ENCODE results near the gene CCDC60.

Gene CCDC60

DNA sequence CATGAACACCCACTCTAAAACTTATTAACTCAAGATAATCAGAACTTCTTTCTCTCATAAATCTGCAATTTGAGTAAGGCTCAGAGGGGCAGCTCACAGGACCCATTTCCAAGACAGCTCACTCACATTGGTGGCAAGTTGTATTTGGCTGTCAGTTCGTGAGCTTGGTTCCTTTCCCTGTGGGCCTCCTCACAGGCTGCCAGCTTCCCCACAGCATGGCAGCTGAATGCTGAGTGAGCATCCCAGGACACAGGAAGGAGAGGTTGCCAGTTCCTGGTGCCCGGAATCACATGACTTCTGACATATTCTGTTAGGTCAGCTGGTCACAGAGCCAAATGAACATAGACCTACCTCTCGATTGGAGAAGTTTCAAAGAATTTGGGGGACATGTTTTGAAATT is 142.4 kb downstream of the CCDC60 start:
- no peaks in the 10 kb centered on the region for H3K36me3 Mint-ChIP-seq
- no peak overlapping the region for H3K27ac Mint-ChIP-seq
- DNase-seq (ENCODE audit: low spot score in 2 of 2) (no peak), ATAC-seq (no peak)
- peaks cover 4% of the 10 kb centered on the region for H3K9me3 Mint-ChIP-seq
- no peaks in the 10 kb centered on the region for H3K4me1 Mint-ChIP-seq
- H3K4me3 Mint-ChIP-seq, result no peak overlapping the region

DNA sequence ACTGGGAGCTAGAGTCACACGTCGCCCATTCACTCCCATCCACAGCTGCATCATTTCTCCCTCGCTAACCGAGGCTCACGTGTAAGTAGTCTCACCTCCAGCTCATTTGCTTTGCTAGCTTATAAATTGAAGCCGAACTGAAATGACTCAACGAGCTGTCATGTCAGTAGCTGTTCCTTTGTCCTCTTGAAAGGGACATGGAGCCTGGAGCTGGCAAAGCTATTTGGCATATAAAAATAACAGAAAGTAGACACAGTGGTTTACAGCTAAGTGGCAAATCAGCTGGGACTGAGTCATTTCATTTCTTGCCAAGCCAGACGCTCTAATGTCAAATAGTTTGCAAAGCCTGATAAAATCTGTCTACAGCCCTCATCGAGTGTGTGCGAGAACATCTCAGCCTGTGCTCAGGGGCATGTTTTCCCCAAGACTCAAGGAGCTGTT is 144.6 kb downstream of the CCDC60 start:
- Mint-ChIP-seq H3K4me1 (no peaks in the 10 kb centered on the region), H3K27ac (no peak overlapping the region), H3K9me3 (peaks cover 4% of the 10 kb centered on the region), H3K4me3 (no peak overlapping the region), H3K36me3 (no peaks in the 10 kb centered on the region)
- DNase-seq (ENCODE audit: low spot score in 2 of 2) (no peak), ATAC-seq (no peak)

DNA sequence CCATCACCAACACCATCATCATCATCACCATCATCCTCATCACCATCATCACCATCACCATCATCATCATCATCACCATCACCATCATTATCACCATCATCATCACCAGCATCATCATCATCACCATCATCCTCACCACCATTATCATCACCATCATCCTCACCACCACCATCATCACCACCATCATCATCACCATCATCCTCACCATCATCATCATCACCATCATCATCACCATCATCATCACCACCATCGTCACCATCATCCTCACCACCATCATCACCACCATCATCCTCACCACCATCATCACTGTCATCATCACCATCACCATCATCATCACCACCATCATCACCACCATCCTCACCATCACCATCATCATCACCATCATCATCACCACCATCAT is 146.0 kb downstream of the CCDC60 start:
- peaks cover 4% of the 10 kb centered on the region for H3K9me3 Mint-ChIP-seq
- no peak for ATAC-seq
- no peaks in the 10 kb centered on the region for H3K36me3 Mint-ChIP-seq
- H3K27ac Mint-ChIP-seq, result no peak overlapping the region
- DNase-seq (ENCODE audit: low spot score in 2 of 2), result no peak
- no peak overlapping the region for H3K4me3 Mint-ChIP-seq
- no peaks in the 10 kb centered on the region for H3K4me1 Mint-ChIP-seq

DNA sequence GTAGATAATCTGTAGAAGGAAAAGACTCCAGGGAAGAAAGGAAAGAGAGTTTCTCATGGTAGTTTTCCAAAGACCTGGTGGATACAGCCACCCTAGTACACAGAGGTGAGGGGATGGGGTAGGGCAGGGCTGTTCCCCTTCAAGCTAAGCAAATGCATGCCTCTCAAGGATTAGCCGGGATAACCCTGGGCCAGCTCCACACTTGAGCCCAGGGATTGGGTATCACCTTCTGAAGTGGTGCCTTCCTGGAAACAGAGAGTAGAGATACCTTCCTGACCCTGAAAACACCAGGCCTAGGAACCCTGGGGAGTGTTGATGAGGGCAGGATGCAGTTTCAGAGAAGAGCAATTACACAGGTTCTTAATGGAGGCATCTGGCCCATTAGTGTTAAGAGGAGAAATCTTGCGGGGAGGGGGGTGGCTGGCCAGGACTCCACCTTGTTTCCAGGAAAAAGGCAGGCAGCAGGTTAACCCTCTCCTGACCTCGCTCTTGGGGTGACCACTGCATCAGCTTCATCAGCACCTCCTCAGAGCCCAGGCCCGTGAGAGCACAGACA is 152.1 kb downstream of the CCDC60 start:
- H3K4me1 Mint-ChIP-seq, result no peaks in the 10 kb centered on the region
- no peak overlapping the region for H3K27ac Mint-ChIP-seq
- DNase-seq (ENCODE audit: low spot score in 2 of 2) (no peak), ATAC-seq (no peak)
- no peaks in the 10 kb centered on the region for H3K36me3 Mint-ChIP-seq
- no peaks in the 10 kb centered on the region for H3K9me3 Mint-ChIP-seq
- H3K4me3 Mint-ChIP-seq, result no peak overlapping the region

DNA sequence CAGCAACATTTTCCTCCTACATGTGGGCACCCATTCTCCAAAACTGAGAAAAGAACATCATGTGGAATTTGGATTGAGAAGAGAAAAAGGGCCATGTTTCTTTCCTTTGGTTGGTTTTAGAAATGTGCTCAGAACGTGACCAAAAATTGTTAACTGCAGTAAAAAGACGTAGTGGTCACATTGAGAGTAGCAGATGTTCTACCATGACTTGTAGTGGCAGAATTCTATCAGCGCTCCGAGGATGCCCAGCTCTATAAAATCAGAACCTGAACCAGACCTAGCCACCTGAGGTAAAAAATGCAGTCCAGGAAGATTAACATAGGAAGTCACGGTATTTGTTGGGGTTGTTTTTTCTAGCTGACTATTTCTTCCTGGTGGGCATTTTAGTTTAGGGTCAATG is 157.3 kb downstream of the CCDC60 start:
- ATAC-seq, result no peak
- Mint-ChIP-seq H3K27ac (no peak overlapping the region), H3K4me1 (no peaks in the 10 kb centered on the region), H3K4me3 (no peak overlapping the region), H3K36me3 (no peaks in the 10 kb centered on the region), H3K9me3 (no peaks in the 10 kb centered on the region)
- DNase-seq (ENCODE audit: low spot score in 2 of 2), result no peak

DNA sequence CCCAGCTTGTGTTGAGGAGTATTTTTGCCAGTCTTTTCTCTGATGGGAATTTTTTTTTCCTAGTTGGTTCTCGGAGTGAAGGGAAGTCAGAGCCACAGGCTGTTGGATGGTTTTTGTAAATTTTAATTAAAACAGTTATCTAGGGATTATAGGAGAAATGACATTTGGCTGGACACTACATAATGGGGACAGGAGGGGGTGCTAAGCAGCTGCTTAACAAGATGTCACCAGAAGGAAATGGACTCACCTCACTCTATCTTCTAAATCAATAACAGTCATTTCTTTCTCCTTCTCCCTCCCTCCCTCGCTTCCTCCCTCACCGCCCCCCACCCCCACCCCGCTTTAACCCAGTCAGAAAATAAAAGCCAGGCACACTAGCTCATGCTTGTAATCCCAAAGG is 165.7 kb downstream of the CCDC60 start:
- no peak for DNase-seq (ENCODE audit: low spot score in 2 of 2)
- ATAC-seq, result no peak
- Mint-ChIP-seq H3K9me3 (no peaks in the 10 kb centered on the region), H3K4me1 (no peaks in the 10 kb centered on the region), H3K27ac (no peak overlapping the region), H3K36me3 (no peaks in the 10 kb centered on the region), H3K4me3 (no peak overlapping the region)

DNA sequence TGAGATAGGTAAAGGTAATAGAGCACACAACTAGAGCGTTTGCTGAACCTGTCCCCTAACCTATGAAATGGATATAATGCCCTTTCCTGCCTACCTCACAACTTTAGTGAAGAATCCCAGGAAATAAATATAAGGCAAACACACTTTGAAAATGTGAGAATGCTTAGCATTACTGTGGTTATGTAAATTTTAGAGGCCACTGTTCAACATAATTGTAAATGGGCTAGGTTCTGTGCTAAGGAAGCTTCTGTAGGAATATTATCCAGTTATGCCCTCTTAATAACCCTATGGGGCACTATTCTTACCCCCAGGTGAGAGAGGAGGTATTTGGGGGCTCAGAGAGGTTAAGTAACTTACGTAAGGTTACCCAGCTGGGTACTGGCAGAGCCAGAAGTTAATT is 166.5 kb downstream of the CCDC60 start:
- ATAC-seq (no peak), DNase-seq (ENCODE audit: low spot score in 2 of 2) (no peak)
- Mint-ChIP-seq H3K9me3 (no peaks in the 10 kb centered on the region), H3K27ac (no peak overlapping the region), H3K4me1 (no peaks in the 10 kb centered on the region), H3K4me3 (no peak overlapping the region), H3K36me3 (no peaks in the 10 kb centered on the region)

DNA sequence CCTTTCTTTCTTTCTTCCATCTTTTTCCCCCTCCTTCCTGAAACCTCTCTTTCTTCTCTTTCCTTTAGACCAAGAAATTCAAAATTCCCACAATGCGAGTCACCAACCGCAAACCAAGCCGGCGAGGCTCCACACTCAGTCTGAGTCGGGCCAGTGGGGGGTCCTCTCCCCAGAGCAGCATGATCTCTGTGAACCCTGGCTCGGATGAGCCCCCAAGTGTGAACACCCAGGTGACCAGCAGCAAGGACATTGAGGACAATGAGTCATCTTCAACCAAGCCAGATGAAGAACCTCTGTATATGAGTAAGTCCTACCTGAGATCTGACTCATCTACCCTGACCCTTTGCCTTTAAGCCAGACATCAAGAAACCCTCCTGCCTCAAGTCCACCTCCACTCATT is 170.5 kb downstream of the CCDC60 start:
- Mint-ChIP-seq H3K4me3 (no peak overlapping the region), H3K27ac (no peak overlapping the region), H3K36me3 (no peaks in the 10 kb centered on the region), H3K4me1 (no peaks in the 10 kb centered on the region), H3K9me3 (no peaks in the 10 kb centered on the region)
- DNase-seq (ENCODE audit: low spot score in 2 of 2) (no peak), ATAC-seq (no peak)

DNA sequence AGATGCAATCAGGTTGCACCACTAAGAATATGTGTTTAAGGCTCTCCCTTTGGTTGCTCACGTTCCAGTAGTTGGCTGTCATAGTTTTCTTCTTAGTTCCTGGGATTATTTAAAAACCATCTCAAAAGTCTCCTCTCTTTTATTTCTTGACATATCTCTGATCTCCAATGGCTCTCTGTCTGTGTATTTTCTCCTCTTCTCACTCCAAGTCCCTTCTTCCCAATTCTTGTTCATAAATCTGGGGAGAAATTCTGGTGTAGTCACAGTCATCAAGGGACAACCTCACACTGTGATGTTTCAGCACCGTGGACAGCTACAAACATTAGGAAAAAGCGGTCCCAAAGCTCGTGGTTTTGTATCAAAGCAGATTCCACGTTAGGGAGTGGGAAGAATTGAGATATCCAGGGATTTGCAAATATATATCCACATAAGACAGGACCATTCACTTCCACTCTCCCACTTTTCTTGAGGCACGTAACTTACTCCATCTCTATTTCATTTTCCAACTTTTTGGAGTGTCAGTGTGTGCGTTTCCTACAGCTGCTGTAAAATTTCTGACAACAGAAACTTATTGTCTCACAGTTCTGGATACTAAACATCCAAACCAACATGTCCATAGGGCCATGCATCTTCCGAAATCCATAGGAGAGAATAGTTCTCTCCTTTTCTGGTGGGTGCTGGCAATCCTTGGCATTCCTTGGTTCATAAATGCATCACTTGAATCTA is 178.4 kb downstream of the CCDC60 start:
- no peak for DNase-seq (ENCODE audit: low spot score in 2 of 2)
- Mint-ChIP-seq H3K4me1 (no peaks in the 10 kb centered on the region), H3K4me3 (no peak overlapping the region), H3K9me3 (no peaks in the 10 kb centered on the region), H3K27ac (no peak overlapping the region), H3K36me3 (no peaks in the 10 kb centered on the region)
- no peak for ATAC-seq

DNA sequence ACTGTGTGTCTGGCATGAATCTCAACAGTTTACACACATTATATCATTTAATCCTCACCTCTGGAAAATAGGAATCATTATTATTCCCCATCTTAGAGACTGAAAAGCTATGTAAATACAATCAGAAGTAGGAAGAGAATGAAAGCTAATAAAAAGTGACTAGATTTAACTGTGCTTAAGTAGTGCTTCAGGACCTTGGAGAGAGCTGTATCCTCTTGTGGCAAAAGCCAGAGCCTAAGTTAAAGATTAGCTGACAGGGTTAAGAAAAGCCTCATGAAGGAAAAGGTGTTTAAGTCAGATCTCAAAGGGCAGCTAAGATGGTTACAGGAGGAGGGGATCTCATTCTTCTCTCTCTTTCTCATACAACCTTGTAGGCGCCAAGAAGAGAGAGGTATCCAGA is 193.7 kb downstream of the CCDC60 start:
- H3K9me3 Mint-ChIP-seq, result no peaks in the 10 kb centered on the region

DNA sequence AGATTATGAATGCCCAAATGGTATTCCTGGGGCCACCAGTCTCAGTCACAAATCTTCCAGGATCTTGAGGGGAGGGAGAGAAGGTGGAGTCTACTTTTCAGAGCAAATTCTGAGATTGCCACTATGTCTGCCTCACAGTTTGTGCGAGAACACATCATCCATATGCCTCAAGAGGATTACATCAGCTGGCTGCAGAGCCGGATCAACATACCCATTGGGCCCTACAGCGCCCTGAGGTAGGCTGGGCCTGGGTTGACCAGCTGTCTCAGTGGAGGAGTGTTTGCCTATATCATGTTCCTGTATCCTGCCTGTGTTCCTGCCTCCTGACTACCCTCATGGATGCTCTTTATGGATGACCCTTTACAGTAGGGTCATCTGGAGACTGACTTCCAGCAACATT is 205.9 kb downstream of the CCDC60 start:
- H3K27ac Mint-ChIP-seq, result no peak overlapping the region
- no peak for ATAC-seq
- H3K9me3 Mint-ChIP-seq, result no peaks in the 10 kb centered on the region
- DNase-seq (ENCODE audit: low spot score in 2 of 2), result no peak
- H3K4me1 Mint-ChIP-seq, result no peaks in the 10 kb centered on the region
- no peaks in the 10 kb centered on the region for H3K36me3 Mint-ChIP-seq
- H3K4me3 Mint-ChIP-seq, result no peak overlapping the region

More for the DNA sequence above, 193.7 kb downstream of the CCDC60 start:
- H3K4me3 Mint-ChIP-seq, result no peak overlapping the region
- H3K27ac Mint-ChIP-seq, result no peak overlapping the region
- no peaks in the 10 kb centered on the region for H3K36me3 Mint-ChIP-seq
- no peaks in the 10 kb centered on the region for H3K4me1 Mint-ChIP-seq
- no peak for ATAC-seq
- DNase-seq (ENCODE audit: low spot score in 2 of 2), result no peak

DNA sequence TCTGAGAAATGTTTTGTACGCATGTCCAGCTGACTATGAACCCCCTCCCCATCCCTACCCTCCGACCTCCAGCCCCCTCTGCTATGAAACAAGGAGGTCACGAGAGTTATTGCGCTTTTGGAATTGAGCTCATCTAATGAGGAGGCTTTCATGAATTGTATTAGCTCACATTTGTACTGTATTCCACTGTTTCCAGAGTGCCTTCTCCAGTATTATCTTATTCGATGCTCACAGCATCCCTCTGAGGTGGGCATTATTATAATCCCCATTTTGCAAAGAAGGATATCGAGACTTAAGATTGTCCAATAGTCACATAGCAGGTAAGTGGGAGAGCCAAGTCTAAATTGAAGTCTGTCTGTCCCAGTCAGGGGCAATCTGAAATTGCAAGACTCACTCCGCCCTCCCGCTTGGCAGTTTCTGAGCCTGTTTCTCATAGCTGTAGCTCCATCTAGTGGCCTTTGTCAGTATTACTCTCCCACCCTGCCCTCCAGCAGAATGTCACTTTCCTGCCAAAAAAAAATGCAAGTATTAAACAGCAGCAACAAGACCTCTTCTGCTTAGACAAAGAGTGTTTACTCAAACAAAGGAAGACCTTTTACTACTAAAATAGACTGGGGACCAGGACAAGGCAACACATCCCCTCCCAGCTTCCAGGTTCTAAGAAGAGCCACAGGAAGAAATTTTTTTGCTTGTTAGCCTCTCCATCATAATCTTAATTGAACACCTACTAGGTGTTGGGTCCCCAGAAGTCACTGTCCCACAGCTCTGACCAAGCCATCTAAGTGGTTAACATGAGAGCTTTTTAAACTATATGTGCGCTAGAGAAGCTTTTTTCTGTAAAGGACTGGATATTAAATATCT is 210.5 kb downstream of the CCDC60 start:
- H3K36me3 Mint-ChIP-seq, result no peaks in the 10 kb centered on the region
- no peak overlapping the region for H3K27ac Mint-ChIP-seq
- peak; percentile 55 for ATAC-seq
- no peaks in the 10 kb centered on the region for H3K4me1 Mint-ChIP-seq
- H3K4me3 Mint-ChIP-seq, result no peak overlapping the region
- DNase-seq (ENCODE audit: low spot score in 2 of 2), result peak; percentile 51 to 74
- H3K9me3 Mint-ChIP-seq, result no peaks in the 10 kb centered on the region

DNA sequence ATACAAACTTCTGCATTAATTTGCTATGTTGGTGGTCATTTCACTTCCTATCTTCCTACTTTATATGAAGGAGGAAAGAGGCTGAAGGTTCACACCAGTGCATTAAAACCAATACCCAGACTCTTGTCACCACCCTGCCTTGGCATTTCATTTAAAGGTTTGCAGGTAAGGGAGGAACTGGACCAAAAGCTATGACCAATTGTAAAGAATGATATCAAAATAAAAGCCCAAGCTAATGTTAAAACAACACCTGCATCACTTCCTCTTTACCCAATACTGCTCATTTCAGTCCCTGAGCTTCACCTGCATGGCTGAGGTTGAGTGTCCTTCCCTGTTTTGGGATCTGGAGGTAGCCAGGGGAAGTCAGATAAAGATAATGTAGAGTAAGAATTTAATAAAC is 211.8 kb downstream of the CCDC60 start:
- Mint-ChIP-seq H3K9me3 (no peaks in the 10 kb centered on the region), H3K36me3 (no peaks in the 10 kb centered on the region), H3K27ac (no peak overlapping the region), H3K4me1 (no peaks in the 10 kb centered on the region), H3K4me3 (no peak overlapping the region)
- ATAC-seq (no peak), DNase-seq (ENCODE audit: low spot score in 2 of 2) (no peak)

DNA sequence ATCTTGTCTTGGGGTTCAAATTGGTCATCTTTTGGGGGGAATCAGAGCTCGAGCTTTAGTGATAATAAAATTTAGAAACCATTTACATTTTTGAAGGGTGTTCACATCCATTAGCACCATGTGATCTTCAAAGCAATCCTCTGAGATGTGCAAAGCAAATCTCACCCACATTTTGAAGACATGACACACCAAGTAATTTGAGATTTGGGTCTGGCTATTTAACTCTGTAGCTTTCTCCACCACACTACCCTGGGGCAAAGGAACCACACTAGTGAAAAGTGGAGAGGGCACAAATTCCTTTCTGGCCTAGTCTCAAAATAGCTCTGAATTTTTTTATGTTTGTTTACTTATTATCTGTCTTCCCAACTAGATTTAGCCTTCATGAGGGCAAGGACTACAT is 212.5 kb downstream of the CCDC60 start:
- Mint-ChIP-seq H3K27ac (no peak overlapping the region), H3K36me3 (no peaks in the 10 kb centered on the region), H3K4me3 (no peak overlapping the region), H3K4me1 (no peaks in the 10 kb centered on the region), H3K9me3 (no peaks in the 10 kb centered on the region)
- DNase-seq (ENCODE audit: low spot score in 2 of 2) (no peak), ATAC-seq (no peak)

DNA sequence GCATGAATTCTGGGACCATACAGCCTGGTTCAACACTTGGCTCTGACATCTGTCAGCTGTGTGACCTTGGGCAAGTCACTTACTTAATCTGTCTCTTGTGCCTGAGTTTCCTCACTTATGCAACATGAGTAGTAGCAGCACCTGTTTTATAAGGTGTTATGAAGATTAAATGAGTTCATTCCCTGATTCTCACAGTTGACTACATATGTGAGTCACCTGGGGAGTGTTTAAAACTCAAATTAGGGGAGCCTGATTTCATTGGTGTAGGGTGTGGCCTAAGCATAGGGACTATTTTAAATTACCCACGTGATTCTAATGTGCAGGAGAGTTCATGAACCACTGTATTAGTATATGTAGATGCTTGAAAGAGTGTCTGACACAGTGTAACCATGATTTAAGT is 222.3 kb downstream of the CCDC60 start:
- Mint-ChIP-seq H3K27ac (no peak overlapping the region), H3K9me3 (peaks cover 2% of the 10 kb centered on the region), H3K4me3 (no peak overlapping the region), H3K4me1 (no peaks in the 10 kb centered on the region), H3K36me3 (no peaks in the 10 kb centered on the region)
- no peak for DNase-seq (ENCODE audit: low spot score in 2 of 2)
- no peak for ATAC-seq

DNA sequence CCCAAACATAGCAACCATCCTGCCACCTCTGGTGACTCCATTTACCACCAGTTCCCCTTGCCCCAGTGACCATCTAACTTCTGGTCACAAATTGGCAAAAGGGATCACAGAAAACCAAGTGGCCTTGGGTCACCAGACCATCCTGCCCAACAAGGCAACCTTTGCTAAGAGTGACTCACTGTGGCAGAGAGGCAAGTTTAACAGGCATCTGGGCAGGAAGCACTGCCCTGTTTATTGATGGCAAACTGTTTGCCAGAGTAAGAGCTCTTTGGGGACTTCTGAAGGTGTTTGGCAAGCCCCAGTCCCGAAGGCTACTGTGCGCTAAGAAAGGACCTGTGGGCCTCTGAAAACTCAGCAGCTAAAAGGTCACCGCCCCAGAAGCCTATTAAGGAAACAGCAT is 230.9 kb downstream of the CCDC60 start:
- H3K27ac Mint-ChIP-seq, result no peak overlapping the region
- H3K4me1 Mint-ChIP-seq, result no peaks in the 10 kb centered on the region
- H3K4me3 Mint-ChIP-seq, result no peak overlapping the region
- no peaks in the 10 kb centered on the region for H3K36me3 Mint-ChIP-seq
- ATAC-seq (no peak), DNase-seq (ENCODE audit: low spot score in 2 of 2) (no peak)
- H3K9me3 Mint-ChIP-seq, result no peaks in the 10 kb centered on the region
